ENCODE measurements around the gene ZNF205. TPM values are rescaled to one million over a fixed set of nuclear protein-coding genes. Genes with fewer than 3 reads are reported as not detected.

ZNF205 gene
- total RNA-seq, 4 donors from 2014 or later, result 19.4 to 29.2 (median 21.5) TPM

GRCh38 chr16:3096362-3096761 is 16.0 kb upstream of the ZNF205 start:
- Histone ChIP-seq H3K9me3 (no peaks in the 10 kb centered on the region), H3K36me3 (no peaks in the 10 kb centered on the region), H3K4me1 (peaks cover 0 to 7% (median 3%) of the 10 kb centered on the region in 4 donors), H3K27ac (no peak overlapping the region), H3K27me3 (peaks cover 0 to 67% of the 10 kb centered on the region in 2 donors), H3K4me3 (no peak overlapping the region)
- no peak for DNase-seq (ENCODE audit: low spot score in 2 of 2)
- WGBS, 2 donors, result 81 to 82% methylated on average over 5 to 6 of the region's 6 CpGs
- TF ChIP-seq POLR2A (IDR thresholded peaks at IDR 0.05), result no peak
- no peak for TF ChIP-seq CTCF (IDR thresholded peaks at IDR 0.05)
- TF ChIP-seq EP300 (IDR thresholded peaks at IDR 0.05), result no peak

- Histone ChIP-seq H3K27me3 (peaks cover 0 to 67% of the 10 kb centered on the region in 2 donors), H3K36me3 (no peaks in the 10 kb centered on the region)
- WGBS, 2 donors, result 40 to 48% methylated on average over 8 of the region's 8 CpGs
These were observed 15.1 kb upstream of the ZNF205 start for GRCh38 chr16:3097266-3097665.

GRCh38 chr16:3098459-3099394 is 13.7 kb upstream of the ZNF205 start, which contains the start of gene ZSCAN10:
ZSCAN10 (minus strand) TSS chr16:3099294; CDS start chr16:3092937, 6,357 bp downstream.
- 29 to 32% methylated on average over 20 to 21 of the region's 21 CpGs for WGBS, 2 donors
- Histone ChIP-seq H3K9me3 (no peaks in the 10 kb centered on the region), H3K27ac (no peak within 1 kb of the TSS), H3K27me3 (peaks cover 0 to 57% of the 10 kb centered on the region in 2 donors), H3K4me1 (peaks cover 0 to 7% (median 3%) of the 10 kb centered on the region in 4 donors), H3K4me3 (peak within 1 kb of the TSS in 1 of 4 donors; percentile 15), H3K36me3 (no peaks in the 10 kb centered on the region)
- TF ChIP-seq CTCF (IDR thresholded peaks at IDR 0.05) (no peak), POLR2A (IDR thresholded peaks at IDR 0.05) (no peak), EP300 (IDR thresholded peaks at IDR 0.05) (no peak)
- DNase-seq (ENCODE audit: low spot score in 2 of 2), result no peak

More at GRCh38 chr16:3097266-3097665, 15.1 kb upstream of the ZNF205 start:
- Histone ChIP-seq H3K4me1 (peaks cover 0 to 7% (median 3%) of the 10 kb centered on the region in 4 donors), H3K9me3 (no peaks in the 10 kb centered on the region), H3K27ac (no peak overlapping the region), H3K4me3 (no peak overlapping the region)
- no peak for TF ChIP-seq POLR2A (IDR thresholded peaks at IDR 0.05)
- no peak for TF ChIP-seq EP300 (IDR thresholded peaks at IDR 0.05)
- TF ChIP-seq CTCF (IDR thresholded peaks at IDR 0.05), result no peak
- DNase-seq (ENCODE audit: low spot score in 2 of 2), result no peak

- DNase-seq (ENCODE audit: low spot score in 2 of 2), result no peak
- Histone ChIP-seq H3K27me3 (peaks cover 0 to 56% of the 10 kb centered on the region in 2 donors), H3K4me3 (no peak overlapping the region), H3K4me1 (peaks cover 0 to 7% (median 3%) of the 10 kb centered on the region in 4 donors), H3K27ac (no peak overlapping the region), H3K36me3 (no peaks in the 10 kb centered on the region), H3K9me3 (no peaks in the 10 kb centered on the region)
- 45% methylated on average over 5 of the region's 5 CpGs for WGBS, 2 donors
- TF ChIP-seq EP300 (IDR thresholded peaks at IDR 0.05) (no peak), CTCF (IDR thresholded peaks at IDR 0.05) (no peak), POLR2A (IDR thresholded peaks at IDR 0.05) (no peak)
These were observed 13.0 kb upstream of the ZNF205 start for GRCh38 chr16:3099395-3099731.
